Measurements from ENCODE around the gene SKAP2.

GRCh38 chr7:26699766-26700165 is 164.6 kb downstream of the SKAP2 start:
- TF ChIP-seq EP300 (IDR thresholded peaks at IDR 0.05), result no peak
- TF ChIP-seq CTCF (IDR thresholded peaks at IDR 0.05), result no peak
- TF ChIP-seq REST (IDR thresholded peaks at IDR 0.05), result no peak
- TF ChIP-seq HOXB13 (CRISPR knock-in tag; IDR thresholded peaks at IDR 0.05; ENCODE audit: low read depth), result no peak
- no peak for TF ChIP-seq POLR2A (IDR thresholded peaks at IDR 0.05; ENCODE audit: low read length)
- TF ChIP-seq BCL3 (IDR thresholded peaks at IDR 0.05), result no peak
- TF ChIP-seq CHD2 (IDR thresholded peaks at IDR 0.05; ENCODE audit: low read length, partially characterized antibody), result no peak

Data from A549 (cell line).